Mucosa of descending colon (tissue), 3 donors: ENCODE data around the gene MX2. TPM values are rescaled to one million over a fixed set of nuclear protein-coding genes. Genes with fewer than 3 reads are reported as not detected.

Source experiments
- ATAC-seq: fragments of 200-7000 bp; cut with Tn5 transposase; one replicate; pipeline ENCODE4 v1.9.1; 2020; ENCODE audit warnings: mild to moderate bottlenecking, moderate library complexity
- DNase-seq, 3 donors: peaks; one replicate each; pipeline ENCODE4 v3.0.0-alpha.2; 2020
- H3K36me3 ChIP-seq: fragments of 200-600 bp; one replicate; pipeline ENCODE4 v1.8.0; 2021; ENCODE audit warnings: low read depth, mild to moderate bottlenecking
- H3K4me1 ChIP-seq: fragments of 200-600 bp; one replicate; pipeline ENCODE4 v1.8.0; 2021; ENCODE audit warnings: low read depth, mild to moderate bottlenecking
- H3K4me3 ChIP-seq: fragments of 200-600 bp; one replicate; pipeline ENCODE4 v1.8.0; 2021; ENCODE audit warnings: mild to moderate bottlenecking
- H3K9me3 ChIP-seq: fragments of 200-600 bp; one replicate; pipeline ENCODE4 v1.8.0; 2021; ENCODE audit warnings: mild to moderate bottlenecking
- intact Hi-C, 2 donors: fragments of 100-400 bp; cut with DNase I in 1 of 2; cut with micrococcal nuclease in 1 of 2; formaldehyde crosslinking; loops; one replicate each; pipeline versions ENCODE4 v1.11.0 to v1.11.1; 2022; cut with DNase I, micrococcal nuclease
- total RNA-seq, 3 donors: library from RNA; stranded (reverse); fragmentation: NEBNext Ultra II Directional in 2 of 3; extraction: Animal tissue kit (Norgen Biotek cat#: 25700) in 2 of 3; gene quantifications; one replicate each; pipeline versions ENCODE4 v1.2.1 to v1.2.4, GENCODE V29; 2021 to 2023
- TF ChIP-seq, protein P1 (sequence below): fragments of 200-600 bp; IDR thresholded peaks from one replicate; pipeline ENCODE4 v1.8.0; 2022; ENCODE audit warnings: antibody characterized with exemption, mild to moderate bottlenecking
- donor health status: DM: no; HTN: no; CAD: no; lungs with moderate emphysema.
- donor health status: DM: no; HTN: no; CAD: no.
- donor health status: DM: no; HTN: yes; CAD: no.

MX2 gene
- total RNA-seq, 3 donors from 2014 or later = 2.5 to 9.2 (median 6.3) TPM

DNA sequence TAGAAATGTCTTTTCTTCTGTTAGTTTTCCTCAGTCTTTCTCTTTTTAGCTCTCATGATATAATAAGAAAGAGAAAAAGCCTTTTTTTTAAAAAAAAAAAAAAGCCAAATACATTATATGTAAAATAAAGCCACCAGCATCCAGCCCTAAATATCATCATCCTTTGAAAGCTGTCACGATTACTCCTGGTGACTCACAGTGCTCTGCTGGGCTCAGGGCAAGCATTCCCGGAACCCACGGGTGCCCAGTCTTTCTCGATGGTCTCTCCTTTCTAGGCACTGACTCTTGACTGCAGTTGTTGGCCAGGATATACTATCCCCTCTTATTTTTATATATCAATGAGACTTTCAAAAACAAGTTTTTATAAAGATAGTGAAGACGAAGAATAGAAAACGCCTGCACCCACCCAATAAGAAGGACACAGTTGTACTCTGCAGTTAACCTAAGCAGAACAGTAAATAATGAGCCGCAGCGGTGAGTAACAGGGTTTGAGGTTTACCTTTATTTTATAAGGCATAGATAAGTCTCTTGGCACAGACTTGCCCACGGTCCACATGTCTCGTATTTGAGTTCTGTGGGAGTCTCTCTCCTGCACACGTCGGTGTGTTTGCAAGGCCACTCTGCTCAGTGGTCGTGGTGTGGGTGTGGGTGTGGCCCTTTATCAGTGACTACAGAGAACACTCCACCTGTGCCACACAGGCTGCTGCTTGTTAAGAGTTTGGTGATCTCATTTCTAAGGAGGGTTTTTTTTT, 15.7 kb upstream of the MX2 start:
- intact Hi-C loops = no loop called here
- Histone ChIP-seq H3K36me3 (no peaks in the 10 kb centered on the region), H3K4me1 (no peaks in the 10 kb centered on the region), H3K4me3 (no peak overlapping the region), H3K9me3 (no peaks in the 10 kb centered on the region)
- TF ChIP-seq, protein P1, sequence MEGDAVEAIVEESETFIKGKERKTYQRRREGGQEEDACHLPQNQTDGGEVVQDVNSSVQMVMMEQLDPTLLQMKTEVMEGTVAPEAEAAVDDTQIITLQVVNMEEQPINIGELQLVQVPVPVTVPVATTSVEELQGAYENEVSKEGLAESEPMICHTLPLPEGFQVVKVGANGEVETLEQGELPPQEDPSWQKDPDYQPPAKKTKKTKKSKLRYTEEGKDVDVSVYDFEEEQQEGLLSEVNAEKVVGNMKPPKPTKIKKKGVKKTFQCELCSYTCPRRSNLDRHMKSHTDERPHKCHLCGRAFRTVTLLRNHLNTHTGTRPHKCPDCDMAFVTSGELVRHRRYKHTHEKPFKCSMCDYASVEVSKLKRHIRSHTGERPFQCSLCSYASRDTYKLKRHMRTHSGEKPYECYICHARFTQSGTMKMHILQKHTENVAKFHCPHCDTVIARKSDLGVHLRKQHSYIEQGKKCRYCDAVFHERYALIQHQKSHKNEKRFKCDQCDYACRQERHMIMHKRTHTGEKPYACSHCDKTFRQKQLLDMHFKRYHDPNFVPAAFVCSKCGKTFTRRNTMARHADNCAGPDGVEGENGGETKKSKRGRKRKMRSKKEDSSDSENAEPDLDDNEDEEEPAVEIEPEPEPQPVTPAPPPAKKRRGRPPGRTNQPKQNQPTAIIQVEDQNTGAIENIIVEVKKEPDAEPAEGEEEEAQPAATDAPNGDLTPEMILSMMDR = no peak
- no peak for DNase-seq
- ATAC-seq = peak; percentile 79

DNA sequence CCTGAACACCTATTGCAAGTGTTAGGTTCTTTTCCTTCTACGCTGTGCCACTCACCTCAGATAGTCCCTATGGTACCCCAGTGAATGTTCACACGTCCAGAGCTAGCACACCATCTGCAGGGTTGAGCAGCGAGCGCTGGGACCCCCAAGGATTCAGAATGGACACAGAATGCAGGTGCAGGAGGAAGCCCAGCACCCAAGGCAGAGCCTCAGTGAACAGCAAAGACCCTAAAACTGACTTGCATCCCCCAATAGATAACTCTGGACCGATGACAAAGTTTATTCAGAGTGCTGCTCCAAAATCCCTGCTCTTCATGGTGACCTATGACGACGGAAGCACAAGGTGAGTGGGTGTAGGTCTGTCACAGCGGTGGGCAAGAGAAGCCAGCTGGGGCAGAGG, 15.1 kb upstream of the MX2 start:
- no peak for ATAC-seq
- no peak for DNase-seq
- Histone ChIP-seq H3K9me3 (no peaks in the 10 kb centered on the region), H3K4me1 (no peaks in the 10 kb centered on the region), H3K4me3 (no peak overlapping the region), H3K36me3 (no peaks in the 10 kb centered on the region)
- TF ChIP-seq, protein P1 = no peak
- intact Hi-C loops = no loop called here

DNA sequence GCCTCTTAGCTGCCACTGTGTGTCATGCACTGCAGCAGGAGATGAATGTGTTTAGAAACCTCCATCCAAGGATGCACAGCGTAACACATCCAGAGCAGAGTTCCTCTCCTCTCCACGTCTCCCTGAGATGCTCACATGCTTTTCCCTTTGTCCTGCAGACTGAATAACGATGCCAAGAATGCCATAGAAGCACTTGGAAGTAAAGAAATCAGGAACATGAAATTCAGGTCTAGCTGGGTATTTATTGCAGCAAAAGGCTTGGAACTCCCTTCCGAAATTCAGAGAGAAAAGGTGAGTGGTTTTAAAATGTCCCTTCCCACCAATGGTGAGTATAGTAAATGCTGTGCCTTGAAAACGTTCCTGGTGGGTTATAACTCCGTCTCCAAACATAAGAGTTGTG, 13.4 kb upstream of the MX2 start:
- ATAC-seq = no peak
- no peaks in the 10 kb centered on the region for H3K36me3 ChIP-seq
- no peaks in the 10 kb centered on the region for H3K4me1 ChIP-seq
- intact Hi-C loops = no loop called here
- no peak for DNase-seq
- TF ChIP-seq, protein P1 = no peak
- H3K9me3 ChIP-seq = no peaks in the 10 kb centered on the region
- no peak overlapping the region for H3K4me3 ChIP-seq

DNA sequence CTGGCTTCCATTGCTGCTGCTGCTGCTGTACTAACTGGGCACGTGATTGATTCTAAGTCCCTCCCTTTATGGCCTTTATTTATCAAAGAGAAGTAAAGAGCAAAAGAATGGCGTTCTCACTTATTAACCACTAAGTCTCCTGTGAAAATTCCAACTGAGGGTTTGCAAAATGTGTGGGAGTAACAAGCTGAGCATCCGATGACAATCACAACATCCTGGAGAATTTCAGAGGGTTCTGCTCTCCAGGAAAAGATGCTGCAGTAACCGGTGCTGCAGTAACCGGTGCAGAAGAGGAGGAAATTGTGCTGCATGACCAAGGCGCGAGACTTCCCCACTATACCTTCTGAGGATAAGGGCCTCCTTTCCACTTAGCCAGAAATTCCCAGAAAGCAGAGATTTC, 12.7 kb upstream of the MX2 start:
- TF ChIP-seq, protein P1 = no peak
- Histone ChIP-seq H3K9me3 (no peaks in the 10 kb centered on the region), H3K4me3 (no peak overlapping the region), H3K4me1 (no peaks in the 10 kb centered on the region), H3K36me3 (no peaks in the 10 kb centered on the region)
- intact Hi-C loops = no loop called here
- ATAC-seq (no peak), DNase-seq (no peak)

DNA sequence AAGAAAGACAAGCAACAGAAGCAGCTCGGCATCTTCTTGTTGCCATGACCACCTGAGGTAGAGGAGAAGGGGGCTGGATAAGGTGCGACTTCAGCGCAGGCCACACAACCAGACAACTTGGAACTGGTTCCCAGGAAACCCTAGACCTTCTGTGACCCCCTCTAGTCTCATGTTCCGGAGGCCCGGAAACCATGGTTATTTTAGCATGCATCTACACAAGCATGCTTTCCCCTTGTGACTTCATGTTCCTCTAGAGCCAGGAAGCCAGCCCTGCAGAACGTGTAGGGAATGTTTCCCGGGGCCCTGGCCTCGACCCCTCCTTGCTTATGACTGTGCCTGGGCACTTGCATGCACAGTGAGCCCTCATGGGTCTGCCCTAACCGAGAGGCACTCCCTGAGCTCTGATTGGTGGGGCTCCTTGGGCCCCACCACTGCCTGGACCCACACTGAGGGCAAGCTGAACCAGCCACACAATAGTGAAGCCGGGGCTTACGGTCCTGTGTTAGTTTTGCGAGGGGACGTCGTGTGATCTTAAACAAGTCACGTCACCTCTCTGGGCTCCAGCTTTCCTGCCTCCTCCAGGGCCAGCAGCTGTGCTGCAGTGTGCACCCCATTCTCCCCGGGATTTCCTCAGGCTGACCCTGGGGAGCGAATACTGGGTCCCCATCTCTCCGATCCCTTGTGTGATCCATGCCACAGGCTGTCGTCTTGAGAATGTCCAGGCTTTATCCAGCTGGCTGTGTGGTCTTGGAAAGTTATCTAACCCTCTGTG, 12.0 kb upstream of the MX2 start:
- Histone ChIP-seq H3K4me3 (no peak overlapping the region), H3K4me1 (no peaks in the 10 kb centered on the region), H3K9me3 (no peaks in the 10 kb centered on the region), H3K36me3 (no peaks in the 10 kb centered on the region)
- ATAC-seq = no peak
- intact Hi-C loops = no loop called here
- peak in 1 of 3 donors; percentile 40 for DNase-seq
- TF ChIP-seq, protein P1 = no peak
